CD4-positive, alpha-beta T cell treated with Interleukin-17A for 1 hour (primary cell): ENCODE results near the gene TMEM255B.

Source experiments
- DNase-seq: peaks from one replicate; pipeline ENCODE4 v3.0.0-alpha.2; 2020

Gene TMEM255B

GRCh38 chr13:113838711-113839201 is 79.7 kb downstream of the TMEM255B start:
- DNase-seq: no peak

GRCh38 chr13:113839536-113840204 is 80.6 kb downstream of the TMEM255B start:
- DNase-seq: no peak

- no peak for DNase-seq
These were observed 81.7 kb downstream of the TMEM255B start for GRCh38 chr13:113840541-113841352.

GRCh38 chr13:113841353-113841650 is 82.3 kb downstream of the TMEM255B start:
- DNase-seq: no peak

- DNase-seq: no peak
These were observed 83.5 kb downstream of the TMEM255B start for GRCh38 chr13:113842336-113843062.

- DNase-seq: no peak
These were observed 84.1 kb downstream of the TMEM255B start for GRCh38 chr13:113843063-113843654.

- no peak for DNase-seq
These were observed 85.0 kb downstream of the TMEM255B start for GRCh38 chr13:113843864-113844556.

GRCh38 chr13:113845055-113845454 is 86.0 kb downstream of the TMEM255B start:
- DNase-seq: no peak

- no peak for DNase-seq
These were observed 87.0 kb downstream of the TMEM255B start for GRCh38 chr13:113845723-113846635.

- DNase-seq: peak; percentile 51
These were observed 87.8 kb downstream of the TMEM255B start for GRCh38 chr13:113846636-113847318.

- no peak for DNase-seq
These were observed 89.0 kb downstream of the TMEM255B start for GRCh38 chr13:113848020-113848419.

- DNase-seq: no peak
These were observed 89.6 kb downstream of the TMEM255B start for GRCh38 chr13:113848431-113849260.

- DNase-seq: no peak
These were observed 90.5 kb downstream of the TMEM255B start for GRCh38 chr13:113849546-113849945.

- DNase-seq: no peak
These were observed 91.1 kb downstream of the TMEM255B start for GRCh38 chr13:113849981-113850721.

- no peak for DNase-seq
These were observed 91.9 kb downstream of the TMEM255B start for GRCh38 chr13:113850722-113851479.

GRCh38 chr13:113851480-113851803 is 92.4 kb downstream of the TMEM255B start:
- DNase-seq: no peak

GRCh38 chr13:113851826-113852535 is 93.0 kb downstream of the TMEM255B start:
- no peak for DNase-seq
